Stimulated activated CD8-positive, alpha-beta memory T cell treated with anti-CD3 and anti-CD28 coated beads, Interleukin-2, amount 100 ng/mL, for 1 hour (primary cell): ENCODE results near the gene HCRTR2.
"Not testable (repeated sequence)": the region's sequence is repeated elsewhere in the genome, so short reads cannot be mapped to it uniquely, and the experiment has no call there.

Experiments
- DNase-seq, 2 donors: peaks; one replicate each; pipeline ENCODE4 v3.0.0-alpha.2; 2020; ENCODE audit warnings: low read depth in 2 of 2

The HCRTR2 gene

DNA sequence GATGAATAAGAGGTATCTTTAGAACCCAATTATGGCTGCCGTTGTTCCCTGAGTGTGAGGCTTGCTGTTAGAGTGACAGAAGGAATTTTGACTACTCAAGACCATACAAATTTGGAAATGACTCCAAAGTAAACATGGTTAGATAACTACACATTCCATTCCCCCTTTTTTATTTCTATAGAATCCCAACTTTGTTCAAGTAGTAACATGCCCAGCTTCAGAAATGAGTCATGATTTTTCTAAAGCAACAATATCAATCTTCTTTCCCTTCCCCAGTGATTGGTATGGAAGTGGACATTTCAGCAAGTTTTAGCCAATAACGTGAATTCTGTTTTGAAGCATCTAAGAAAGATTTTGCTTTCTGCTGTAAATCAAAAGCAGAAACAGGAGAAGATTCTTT is 37.8 kb downstream of the HCRTR2 start:
- DNase-seq: no peak

DNA sequence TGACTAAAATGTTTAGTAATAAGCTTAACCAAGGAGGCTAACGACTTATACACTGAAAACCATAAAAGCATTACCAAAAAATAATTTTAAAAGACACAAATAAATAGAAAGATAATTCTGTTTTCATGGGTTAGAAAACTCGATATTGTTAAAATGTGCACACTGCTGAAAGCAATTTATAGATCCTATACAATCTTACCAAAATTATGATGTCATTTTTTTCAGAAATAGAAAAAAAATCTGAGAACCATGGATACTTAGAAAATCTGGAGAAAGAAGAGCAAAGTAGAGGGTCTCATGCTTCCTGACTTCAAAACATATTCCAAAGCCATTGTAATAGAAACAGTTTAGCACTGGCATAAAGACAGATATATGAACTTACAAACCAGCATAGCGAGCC is 46.6 kb downstream of the HCRTR2 start:
- DNase-seq: no peak

DNA sequence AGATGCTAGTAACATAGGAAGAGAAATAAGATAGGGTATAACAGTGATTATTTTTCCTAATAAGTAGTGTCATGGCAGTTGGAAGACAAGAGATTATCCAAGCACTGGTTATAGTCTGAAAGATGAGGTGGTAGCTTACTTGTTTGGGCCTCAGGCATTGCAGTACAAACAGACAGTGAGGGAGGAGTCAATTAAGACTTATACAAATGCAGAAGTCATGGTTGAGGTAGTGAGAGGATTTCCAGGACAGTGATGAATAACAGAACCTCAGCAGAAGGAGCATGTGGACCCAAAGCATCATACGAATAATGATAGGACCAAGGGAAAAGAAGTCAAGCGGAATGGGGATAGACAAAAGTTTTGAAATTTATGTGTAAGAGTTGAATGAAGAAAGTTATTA is 53.5 kb downstream of the HCRTR2 start:
- no peak for DNase-seq

DNA sequence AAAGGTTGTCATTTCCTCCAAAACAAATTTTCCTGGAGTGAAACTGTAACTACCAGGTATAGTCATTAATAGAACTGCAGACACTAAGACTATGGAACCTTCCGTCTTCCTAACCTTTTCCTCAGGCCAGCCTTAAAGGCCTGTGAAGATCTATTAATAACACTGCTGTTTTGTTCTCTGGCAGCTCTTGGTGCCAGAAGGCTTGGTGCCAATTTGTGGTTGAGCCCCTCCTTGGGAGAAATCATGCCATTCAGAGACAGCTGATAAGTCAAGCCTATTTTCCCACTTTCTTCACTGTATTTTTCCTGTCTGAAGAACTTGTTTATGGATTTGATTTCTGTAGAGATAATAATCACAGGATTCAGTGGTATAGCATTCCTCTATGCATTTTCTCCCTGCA is 64.8 kb downstream of the HCRTR2 start:
- no peak for DNase-seq

DNA sequence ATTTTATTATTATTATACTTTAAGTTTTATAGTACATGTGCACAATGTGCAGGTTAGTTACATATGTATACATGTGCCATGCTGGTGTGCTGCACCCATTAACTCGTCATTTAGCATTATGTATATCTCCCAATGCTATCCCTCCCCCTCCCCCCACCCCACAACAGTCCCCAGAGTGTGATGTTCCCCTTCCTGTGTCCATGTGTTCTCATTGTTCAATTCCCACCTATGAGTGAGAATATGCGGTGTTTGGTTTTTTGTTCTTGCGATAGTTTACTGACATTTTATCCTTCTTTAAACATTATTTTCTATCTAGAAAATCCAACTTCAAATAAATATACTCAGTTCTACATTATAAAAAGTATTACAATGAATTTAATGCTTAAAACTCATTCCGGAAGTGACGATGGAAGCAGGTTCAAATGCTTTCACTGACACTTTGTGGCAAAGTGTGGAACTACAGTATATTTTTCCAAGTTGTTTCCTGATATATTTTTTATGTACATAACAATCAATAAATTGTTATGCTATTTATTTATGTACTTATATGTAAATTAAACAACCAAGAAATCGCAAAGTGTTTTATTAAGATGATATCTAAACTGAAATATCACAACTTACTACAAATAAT is 66.8 kb downstream of the HCRTR2 start:
- DNase-seq: not testable (repeated sequence)

DNA sequence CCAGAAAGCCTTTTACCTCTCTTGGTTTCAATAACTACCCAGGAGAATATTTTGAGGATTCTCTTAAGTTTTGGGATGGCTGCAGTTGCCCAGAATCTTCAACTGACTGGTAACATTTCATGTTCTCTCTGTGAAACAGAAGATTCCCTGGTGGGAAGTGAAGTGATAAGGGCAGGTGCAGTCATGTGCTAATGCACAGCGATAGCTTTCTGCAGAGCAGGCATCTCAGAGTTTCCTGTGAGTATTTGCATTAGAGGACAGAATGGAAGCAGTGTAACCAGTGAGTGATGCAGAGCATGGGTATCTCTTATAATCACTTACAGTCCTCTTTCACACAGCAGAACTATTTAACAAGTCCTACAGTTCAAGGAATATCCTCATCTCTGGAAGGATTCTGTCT is 76.1 kb downstream of the HCRTR2 start:
- no peak for DNase-seq

DNA sequence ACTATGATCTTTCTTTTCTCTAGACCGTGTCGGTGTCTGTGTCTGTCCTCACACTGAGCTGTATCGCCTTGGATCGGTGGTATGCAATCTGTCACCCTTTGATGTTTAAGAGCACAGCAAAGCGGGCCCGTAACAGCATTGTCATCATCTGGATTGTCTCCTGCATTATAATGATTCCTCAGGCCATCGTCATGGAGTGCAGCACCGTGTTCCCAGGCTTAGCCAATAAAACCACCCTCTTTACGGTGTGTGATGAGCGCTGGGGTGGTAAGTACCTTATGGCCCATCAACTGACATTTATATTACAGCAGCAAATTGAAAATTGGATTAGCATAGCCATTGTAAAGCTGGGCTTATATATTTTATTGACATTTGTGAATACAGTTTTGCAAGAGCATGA is 80.8 kb downstream of the HCRTR2 start:
- DNase-seq: no peak

DNA sequence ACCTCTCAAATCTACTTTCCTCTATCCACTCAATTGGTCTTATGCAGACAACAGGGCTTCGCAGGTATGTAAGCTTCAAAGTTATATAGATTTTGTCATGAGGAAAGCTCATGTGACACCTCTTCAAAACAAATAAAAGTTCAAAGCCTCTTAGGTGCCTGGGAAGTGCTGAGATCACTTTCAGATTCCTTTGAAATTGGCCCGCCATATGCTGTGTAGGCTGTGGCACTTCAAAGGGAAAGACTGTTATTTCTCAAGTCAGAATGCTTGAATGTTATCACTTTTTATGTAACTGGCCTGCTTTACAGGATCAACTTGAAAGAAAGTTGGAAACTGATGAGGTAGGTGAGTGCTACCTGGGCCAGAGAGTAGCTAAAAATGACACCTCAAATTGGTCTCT is 85.9 kb downstream of the HCRTR2 start:
- DNase-seq: no peak

DNA sequence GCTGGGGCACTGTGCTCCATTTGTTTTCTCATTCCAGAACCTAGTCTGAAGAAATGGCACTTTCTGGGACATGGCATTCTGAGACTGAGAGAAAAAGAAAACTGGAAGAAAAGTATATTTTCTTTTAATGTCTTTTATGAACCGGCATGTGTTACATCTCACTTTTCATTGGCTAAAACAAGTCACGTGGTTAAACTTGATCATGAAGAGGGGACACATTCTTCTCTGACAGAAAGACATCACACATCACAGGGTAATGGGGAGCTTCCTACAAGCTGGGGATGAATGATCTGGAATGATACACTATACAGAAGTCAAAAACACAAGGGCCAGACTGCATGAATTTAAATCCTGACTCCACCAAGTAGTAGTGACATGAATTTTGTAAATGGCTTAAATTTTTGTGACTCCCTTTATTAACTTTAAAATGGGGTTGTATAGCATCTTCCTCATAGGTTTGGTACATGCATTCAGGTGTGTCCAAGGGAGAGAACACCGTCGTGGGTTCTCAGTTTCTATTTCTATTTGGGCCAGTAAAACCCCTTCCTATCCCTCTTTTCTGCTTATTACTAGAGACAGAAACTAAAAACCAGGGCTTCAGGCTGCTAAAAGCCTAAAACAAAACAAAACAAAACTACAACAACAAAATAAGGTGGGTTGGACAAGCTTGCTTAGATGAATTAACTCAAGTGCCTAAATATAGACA is 91.2 kb downstream of the HCRTR2 start:
- no peak for DNase-seq

DNA sequence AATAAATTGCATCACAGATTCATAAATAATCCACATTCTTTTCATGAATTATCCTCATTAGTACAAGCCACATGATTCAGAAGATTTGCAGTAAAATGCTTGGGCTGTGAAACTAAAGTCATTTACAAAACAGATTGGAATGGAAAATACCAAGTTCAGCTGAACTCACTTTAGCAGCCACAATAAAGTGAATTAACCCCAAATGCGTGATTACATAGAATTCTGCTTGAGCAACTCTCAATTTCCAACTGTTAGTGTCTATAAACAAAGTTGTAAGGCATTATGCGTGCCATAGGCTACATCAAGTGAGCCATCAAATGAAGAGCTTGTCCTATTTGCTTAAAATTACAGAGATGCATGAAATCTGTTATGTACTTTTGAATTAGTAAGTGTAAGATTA is 92.6 kb downstream of the HCRTR2 start:
- DNase-seq: no peak

DNA sequence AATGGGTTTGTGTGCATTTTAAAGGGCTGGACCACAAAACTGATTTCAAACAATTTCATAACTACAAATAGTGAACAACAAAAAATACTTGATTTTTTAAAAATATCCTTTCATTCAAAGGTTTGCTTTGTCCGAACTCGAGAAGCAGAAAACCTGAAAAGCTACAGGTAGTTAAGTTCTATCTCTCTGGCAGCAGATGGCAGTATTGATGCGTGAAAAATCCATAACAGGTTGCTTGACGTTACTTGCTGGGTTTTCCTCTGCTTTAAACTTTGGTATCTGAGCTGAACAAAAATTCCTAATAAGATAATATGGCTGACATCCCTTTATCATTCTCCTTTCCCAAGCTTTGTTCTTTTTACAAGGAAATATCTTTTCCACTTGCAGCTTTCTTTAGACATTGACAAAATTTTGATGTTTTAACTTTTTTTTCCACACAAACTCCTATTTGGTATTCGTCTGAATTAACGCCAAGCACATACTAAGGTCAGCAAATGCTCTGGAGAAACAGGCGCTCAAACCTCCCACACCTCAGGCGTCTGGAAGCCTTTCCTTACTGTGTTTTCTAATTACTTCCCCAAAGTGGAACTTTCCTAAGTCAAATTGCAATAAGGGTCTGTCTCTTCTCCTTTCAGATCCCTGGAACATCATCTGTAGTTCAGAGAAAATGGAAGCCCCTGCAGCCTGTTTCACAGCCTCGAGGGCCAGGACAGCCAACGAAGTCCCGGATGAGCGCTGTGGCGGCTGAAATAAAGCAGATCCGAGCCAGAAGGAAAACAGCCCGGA is 102.6 kb downstream of the HCRTR2 start:
- DNase-seq: no peak

DNA sequence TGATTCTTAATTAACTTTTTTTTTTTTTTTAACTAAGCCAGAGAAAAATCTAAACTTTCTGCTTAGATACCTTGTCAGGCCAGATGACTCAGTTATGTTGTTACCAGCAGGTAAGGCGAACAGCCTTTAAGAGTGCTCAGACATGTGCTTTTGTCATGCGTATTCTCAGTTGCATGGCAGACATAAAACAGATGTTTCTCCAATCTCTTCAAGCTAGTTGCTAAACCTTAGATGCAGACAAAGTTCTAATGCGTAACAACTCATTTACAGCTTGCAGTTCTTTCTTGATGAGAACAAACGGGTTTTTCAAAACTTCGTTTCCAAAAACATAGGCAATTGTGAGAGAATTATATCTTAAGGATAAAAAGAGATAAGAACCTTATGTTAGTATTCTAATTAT is 103.3 kb downstream of the HCRTR2 start:
- DNase-seq: no peak

DNA sequence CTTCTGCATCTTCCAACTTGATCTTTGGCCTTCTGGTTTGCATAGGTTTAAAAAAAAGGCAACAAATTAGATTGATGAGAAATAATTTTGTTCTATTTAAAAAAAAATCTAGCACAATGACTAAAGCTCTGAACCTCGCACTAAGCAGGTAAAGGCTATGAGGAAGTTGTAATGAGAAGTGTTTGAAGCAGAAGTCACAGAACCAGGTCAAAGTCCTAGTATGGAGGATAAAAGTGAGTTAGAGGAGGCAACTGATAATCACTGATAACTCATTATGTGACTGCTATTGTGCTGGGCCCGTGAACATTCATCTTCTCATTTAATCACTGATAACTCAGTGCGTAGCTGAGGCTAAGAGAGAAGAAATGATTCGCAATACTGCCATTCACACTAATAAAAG is 106.9 kb downstream of the HCRTR2 start:
- DNase-seq: no peak

DNA sequence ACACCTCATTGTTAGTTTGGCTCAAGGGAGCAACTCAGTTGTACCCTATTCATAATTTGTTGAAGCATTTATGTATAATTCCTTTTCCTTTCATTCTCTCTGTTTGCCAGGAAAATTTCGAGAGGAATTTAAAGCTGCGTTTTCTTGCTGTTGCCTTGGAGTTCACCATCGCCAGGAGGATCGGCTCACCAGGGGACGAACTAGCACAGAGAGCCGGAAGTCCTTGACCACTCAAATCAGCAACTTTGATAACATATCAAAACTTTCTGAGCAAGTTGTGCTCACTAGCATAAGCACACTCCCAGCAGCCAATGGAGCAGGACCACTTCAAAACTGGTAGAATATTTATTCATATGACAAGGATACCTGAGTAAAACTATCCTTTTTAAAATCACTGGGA is 107.8 kb downstream of the HCRTR2 start:
- no peak for DNase-seq

DNA sequence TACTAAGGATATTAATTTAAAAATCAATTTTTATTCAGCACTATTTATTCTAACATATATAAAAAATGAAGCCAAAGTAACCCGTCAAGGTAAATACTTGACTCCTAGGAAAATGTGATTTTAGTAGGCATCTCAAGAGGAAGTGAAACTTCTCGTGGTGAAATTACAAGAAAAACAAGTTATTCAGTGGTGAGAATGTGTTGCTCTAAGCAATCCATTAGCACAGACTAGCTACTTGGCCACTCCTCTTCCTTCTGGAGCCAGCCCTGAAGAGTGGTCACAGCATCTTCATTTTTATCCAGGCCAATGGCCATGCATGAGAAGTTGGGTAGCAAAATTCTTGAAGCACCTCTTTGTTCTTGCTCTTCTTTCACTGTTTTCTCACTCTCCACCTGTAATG is 112.5 kb downstream of the HCRTR2 start:
- DNase-seq: no peak

DNA sequence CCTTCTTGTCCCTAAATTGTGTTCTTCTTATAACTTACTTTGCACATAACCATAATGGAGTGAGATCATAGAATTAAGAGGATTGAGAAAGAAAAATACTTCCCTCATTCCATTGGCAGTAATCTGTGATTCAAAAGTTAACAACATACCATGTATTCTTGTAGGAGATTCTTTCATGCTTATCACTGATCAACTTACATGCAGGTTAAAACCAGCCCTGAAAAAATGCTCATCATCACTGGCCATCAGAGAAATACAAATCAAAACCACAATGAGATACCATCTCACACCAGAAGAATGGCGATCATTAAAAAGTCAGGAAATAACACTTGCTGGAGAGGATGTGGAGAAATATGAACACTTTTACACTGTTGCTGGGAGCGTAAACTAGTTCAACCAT is 116.4 kb downstream of the HCRTR2 start:
- no peak for DNase-seq

DNA sequence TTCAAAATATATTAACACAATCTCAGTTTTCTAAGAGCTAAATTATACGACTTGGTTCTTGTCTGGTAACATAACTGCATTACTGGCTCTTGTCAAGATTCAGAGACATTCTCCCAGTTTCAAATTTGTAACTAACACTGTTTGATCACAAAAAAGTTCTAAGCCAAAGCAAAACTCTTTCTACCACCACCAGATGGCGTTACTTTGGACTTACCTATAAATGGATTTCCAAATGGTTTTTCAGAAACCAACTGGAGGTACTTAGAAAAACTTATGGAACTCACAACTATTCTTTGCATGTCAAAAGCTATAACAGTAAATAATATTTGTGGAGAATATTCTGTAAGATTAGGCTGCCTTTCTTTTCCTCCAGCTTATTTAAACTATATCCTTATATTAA is 118.8 kb downstream of the HCRTR2 start:
- DNase-seq: no peak

DNA sequence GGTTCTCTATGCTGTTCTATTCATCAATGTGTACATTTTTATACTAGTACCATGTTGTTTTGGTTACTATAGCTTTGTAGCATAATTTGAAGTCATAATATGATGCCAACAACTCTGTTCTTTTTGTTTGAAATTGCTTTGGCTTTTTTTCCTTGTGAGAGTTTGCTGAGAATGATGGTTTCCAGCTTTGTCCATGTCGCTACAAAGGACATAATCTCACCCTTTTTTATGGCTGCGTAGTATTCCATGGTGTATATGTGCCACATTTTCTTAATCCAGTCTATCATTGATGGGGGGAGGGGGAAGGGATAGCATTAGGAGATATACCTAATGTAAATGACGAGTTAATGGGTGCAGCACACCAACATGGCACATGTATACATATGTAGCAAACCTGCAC is 122.9 kb downstream of the HCRTR2 start:
- not testable (repeated sequence) for DNase-seq

DNA sequence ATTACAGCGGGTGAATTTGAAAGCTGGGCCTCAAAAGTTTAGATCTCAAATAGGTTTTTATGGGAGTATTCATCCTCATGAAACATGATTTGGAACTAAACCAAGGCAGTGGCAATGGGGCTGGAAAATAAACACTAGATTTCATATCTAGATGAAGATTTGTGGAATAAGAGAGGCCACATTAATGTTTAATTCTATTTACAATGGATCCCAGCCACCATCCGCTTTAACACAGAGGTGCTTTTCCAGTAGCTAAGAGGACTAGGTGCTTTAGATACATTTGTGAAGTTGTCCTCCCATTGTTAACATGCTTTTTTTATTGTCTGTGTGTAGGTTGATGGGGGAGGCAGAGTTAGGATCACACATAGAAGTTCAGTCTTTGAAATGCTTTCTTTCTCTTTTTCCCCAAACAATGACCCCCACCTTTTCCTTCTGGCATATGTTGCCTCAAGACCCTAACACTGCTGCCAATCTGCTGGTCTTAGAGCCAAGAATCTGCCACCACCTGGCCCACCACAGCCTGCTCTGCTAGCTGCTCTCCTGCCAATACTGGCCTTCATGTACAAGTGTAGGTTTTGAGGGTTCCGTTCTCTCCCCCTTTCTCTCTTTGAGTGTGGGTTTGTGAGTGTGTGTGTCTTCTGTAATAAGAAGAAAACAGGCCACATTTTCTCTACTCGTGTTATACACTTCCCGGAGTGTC is 125.1 kb downstream of the HCRTR2 start:
- no peak for DNase-seq

DNA sequence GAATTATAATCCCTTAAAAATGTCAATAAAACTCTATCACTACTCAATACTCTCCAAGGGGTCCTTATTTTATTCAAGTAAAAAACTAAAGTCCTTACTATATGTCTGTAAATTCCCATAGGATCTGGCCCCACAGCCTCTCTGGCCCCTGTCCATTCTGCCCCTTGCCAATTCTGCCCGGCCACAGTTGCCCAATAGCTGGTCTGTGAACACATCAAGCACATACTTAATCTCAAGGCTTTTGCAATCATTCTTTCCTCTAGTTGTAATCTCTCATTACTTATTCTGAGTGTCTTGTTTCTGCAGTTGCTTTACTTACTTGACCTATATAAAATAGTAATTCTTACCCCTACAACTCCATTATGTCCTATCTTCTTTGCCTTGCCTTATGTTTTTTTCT is 130.4 kb downstream of the HCRTR2 start:
- no peak for DNase-seq

DNA sequence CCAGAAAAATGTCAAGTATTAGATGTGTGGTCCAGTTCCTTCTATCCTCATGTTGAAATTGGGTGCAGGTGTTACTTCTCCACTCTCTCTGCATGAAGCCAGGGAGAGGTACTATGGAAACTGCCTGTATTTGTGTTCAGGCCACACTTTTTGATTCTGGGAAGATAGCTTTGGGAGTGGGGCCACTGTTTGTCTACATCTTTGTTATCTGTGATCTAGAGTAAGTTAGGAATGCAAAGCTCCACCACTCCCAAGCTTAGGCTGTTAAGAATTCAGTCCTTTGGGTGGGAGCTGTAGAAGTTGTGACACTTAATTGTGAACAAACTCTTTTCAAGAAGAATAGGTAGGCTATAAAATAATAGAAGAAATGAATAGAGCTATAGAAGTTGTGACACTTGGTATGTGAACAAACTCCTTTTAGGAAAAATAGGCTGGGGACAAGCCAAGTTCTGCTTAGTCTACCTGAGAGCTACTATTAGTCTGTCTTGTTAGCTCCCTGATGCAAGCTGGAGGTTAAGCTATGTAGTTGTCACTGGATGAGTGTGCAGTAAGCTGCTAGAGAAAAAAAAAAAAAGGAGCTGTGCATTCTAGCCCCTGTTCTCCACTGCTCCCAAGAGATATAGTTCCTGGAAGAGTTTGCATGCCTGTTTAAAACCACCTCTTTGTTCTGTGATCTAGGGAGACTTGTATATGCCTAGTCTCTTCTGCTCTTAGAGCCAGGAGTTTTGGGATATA is 145.8 kb downstream of the HCRTR2 start:
- no peak for DNase-seq

DNA sequence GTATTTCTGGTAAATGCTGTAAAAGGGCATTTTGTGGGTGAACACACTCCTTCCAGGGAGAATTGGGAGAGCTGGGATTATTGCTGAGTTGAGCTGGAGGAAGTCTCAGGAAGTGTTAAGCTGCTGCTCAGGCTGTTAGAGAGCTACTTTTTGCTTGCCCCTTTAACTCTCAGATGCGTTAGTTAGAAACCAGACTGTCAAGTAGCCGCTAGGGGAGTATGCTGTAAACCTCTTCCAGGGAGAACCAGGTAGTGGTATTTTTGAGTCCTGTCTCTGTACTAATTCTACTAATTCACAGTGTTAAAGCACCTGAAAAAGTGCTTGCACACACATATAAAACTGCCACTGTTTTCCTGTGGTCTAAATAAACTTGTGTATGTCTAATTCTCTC is 146.4 kb downstream of the HCRTR2 start:
- DNase-seq: no peak
